ENCODE results near the gene REX1BD. TPM values are rescaled to one million over a fixed set of nuclear protein-coding genes. Genes with fewer than 3 reads are reported as not detected.

The REX1BD gene
- total RNA-seq, 1 donor from 2014 or later, result 54.1 TPM

DNA sequence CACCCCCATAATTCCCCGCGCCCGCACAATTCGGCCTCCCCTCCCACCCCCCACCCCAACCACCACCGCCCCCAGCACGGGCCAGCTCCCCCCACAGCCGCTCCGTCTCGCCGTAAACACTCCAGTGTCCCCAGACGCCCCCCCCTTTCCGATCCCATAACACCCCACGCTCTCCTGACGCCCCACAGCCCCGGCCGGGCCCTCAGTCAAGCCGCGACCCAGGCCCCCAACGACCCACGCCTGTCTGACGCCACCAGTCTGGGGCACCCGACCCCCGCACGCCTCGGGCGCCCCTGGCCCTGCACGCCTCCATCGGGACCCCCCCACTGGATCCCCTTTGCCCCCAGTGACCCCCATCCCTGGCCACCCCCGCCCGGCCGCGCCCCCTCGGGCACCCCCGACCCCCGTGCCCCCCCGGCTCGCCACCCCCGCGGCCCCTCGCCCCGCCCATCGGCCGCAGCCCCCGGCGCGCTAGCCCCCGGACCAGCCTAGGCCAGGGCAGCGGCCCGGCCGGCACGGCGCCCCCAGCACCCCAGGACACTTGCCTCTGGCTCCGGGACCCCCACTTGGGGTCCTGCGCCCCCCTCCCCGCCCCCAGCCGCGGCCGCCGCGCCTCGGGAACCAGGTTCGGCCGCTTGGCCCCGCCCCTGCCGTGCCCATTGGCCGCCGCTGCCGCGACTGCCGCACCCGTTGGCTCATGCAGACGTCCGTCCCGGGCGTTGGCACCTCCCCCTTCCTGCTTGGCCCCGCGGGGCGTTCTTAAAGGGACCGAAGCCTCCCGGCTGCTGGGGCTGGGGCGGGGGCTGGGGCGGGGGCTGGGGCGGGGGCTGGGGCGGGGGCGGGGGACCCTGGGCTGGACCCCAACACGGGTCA lies 45.4 kb upstream of the REX1BD start, which contains the start of gene FKBP8:
Gene FKBP8, minus strand, starts transcription at position 633 of the 873 bp plus-strand sequence. CDS start 1,603 bp downstream, outside the sequence.
- Mint-ChIP-seq H3K36me3 (ENCODE audit: low read depth) (peaks cover 4% of the 10 kb centered on the region), H3K9me3 (ENCODE audit: low read depth) (no peaks in the 10 kb centered on the region), H3K27ac (ENCODE audit: unreplicated experiment) (peak within 1 kb of the TSS; percentile 77), H3K27me3 (ENCODE audit: low read depth) (no peaks in the 10 kb centered on the region), H3K4me1 (ENCODE audit: low read depth) (peaks cover 16% of the 10 kb centered on the region), H3K4me3 (ENCODE audit: unreplicated experiment) (peak within 1 kb of the TSS; percentile 84)
- TF ChIP-seq, protein P1, sequence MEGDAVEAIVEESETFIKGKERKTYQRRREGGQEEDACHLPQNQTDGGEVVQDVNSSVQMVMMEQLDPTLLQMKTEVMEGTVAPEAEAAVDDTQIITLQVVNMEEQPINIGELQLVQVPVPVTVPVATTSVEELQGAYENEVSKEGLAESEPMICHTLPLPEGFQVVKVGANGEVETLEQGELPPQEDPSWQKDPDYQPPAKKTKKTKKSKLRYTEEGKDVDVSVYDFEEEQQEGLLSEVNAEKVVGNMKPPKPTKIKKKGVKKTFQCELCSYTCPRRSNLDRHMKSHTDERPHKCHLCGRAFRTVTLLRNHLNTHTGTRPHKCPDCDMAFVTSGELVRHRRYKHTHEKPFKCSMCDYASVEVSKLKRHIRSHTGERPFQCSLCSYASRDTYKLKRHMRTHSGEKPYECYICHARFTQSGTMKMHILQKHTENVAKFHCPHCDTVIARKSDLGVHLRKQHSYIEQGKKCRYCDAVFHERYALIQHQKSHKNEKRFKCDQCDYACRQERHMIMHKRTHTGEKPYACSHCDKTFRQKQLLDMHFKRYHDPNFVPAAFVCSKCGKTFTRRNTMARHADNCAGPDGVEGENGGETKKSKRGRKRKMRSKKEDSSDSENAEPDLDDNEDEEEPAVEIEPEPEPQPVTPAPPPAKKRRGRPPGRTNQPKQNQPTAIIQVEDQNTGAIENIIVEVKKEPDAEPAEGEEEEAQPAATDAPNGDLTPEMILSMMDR (IDR thresholded peaks at IDR 0.05), result no peak
- peak; percentile 96 for DNase-seq (ENCODE audit: low spot score)

DNA sequence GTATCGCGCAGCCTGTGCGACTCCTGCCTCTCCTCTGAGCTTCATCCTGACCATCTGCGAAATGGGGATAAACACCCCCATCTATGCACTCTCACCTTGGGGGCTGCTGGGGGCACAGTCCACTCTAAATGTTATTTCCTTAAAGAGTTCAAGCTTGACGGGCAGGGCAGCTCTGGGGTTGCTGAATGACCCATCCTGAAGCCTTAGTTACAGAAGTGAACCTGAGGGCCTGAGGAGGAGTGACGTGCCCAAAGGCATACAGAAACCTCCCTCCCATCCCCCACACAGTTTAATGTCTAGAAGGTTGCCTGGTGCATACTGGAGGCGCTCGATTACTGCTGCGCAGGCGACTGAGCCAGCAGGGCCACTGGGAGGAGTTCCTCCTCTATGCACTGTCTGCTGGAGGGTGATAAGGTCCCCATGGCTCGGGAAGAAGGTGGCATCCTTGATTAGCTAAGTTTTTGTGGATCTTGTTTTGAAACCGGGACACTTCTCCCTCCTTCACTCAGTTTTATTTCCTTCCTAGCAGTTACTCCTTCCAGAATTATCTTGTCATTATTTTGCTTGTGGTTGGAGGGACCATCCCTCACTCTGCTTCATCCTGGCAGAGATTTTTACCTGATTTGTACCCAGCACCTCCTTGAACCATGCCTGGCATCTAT lies 44.7 kb upstream of the REX1BD start:
- Mint-ChIP-seq H3K27me3 (ENCODE audit: low read depth) (no peaks in the 10 kb centered on the region), H3K27ac (ENCODE audit: unreplicated experiment) (peak overlapping the region; percentile 51), H3K4me1 (ENCODE audit: low read depth) (peaks cover 16% of the 10 kb centered on the region), H3K36me3 (ENCODE audit: low read depth) (peaks cover 4% of the 10 kb centered on the region), H3K9me3 (ENCODE audit: low read depth) (no peaks in the 10 kb centered on the region), H3K4me3 (ENCODE audit: unreplicated experiment) (peak overlapping the region; percentile 70)
- DNase-seq (ENCODE audit: low spot score), result no peak
- TF ChIP-seq, protein P1 (IDR thresholded peaks at IDR 0.05), result no peak

DNA sequence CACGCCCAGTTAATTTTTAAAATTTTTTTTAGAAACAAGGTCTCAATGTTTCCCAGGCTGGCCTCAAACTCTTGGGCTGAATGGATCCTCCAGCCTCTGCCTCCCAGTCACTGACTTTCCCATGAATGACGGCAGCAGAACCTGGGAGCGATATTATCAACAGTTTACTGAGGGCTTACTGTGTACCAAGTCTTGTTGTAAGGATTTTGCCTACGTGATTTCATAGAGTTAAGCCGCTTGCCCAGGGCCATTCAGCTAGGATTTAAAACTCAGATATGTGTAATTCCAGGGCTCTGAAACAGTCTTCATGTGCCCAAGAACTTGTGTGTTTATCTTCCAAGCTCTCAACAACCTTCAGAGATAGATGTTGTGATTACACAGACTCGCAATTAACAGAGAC lies 37.0 kb upstream of the REX1BD start:
- Mint-ChIP-seq H3K9me3 (ENCODE audit: low read depth) (no peaks in the 10 kb centered on the region), H3K27ac (ENCODE audit: unreplicated experiment) (no peak overlapping the region), H3K27me3 (ENCODE audit: low read depth) (no peaks in the 10 kb centered on the region), H3K4me1 (ENCODE audit: low read depth) (no peaks in the 10 kb centered on the region), H3K4me3 (ENCODE audit: unreplicated experiment) (no peak overlapping the region), H3K36me3 (ENCODE audit: low read depth) (no peaks in the 10 kb centered on the region)
- TF ChIP-seq, protein P1 (IDR thresholded peaks at IDR 0.05), result no peak
- no peak for DNase-seq (ENCODE audit: low spot score)

DNA sequence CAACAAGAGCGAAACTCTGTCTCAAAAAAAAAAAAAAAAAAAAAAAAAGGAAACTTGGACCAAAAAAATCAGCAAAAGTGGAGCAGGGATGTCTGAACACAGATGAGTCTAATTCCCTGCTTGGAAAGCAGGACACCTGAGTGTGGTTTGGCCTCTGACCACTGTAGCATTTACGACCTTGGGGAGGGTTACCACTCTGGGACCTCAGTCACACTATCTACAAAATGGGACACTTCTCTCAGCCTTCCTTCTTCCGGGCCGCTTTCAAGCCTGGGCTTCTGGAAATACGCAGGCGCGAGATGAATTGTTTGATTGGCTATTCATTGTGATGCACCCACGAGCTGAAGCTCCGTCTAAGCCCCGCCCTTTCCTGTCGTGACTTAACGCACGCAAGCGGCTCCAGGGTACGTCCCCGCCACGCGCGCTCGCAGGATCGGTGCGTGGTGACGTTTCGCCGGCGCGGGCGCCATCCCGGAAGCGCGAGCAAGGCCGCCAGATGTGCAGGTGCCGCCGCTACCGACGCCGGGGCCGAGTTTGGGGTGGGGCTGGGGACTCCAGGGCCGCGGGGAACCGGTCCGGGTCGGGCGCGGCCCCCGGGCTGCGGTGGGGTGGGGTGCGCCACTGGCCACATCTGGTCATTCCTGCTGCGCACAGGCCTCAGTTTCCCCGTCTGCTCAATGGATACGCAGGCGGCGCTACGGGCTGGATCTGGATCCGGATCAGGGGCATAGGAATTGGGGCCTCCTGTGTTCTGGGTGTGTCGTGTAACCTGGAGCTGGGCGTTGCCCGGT lies 31.0 kb upstream of the REX1BD start, which contains the start of gene KXD1:
Gene KXD1, plus strand, starts transcription at position 460 of the 791 bp plus-strand sequence. CDS start 4,187 bp downstream, outside the sequence.
- H3K9me3 Mint-ChIP-seq (ENCODE audit: low read depth), result no peaks in the 10 kb centered on the region
- H3K4me1 Mint-ChIP-seq (ENCODE audit: low read depth), result peaks cover 26% of the 10 kb centered on the region
- no peaks in the 10 kb centered on the region for H3K36me3 Mint-ChIP-seq (ENCODE audit: low read depth)
- TF ChIP-seq, protein P1 (IDR thresholded peaks at IDR 0.05), result no peak
- H3K4me3 Mint-ChIP-seq (ENCODE audit: unreplicated experiment), result peak within 1 kb of the TSS; percentile 94
- peak; percentile 96 for DNase-seq (ENCODE audit: low spot score)
- H3K27ac Mint-ChIP-seq (ENCODE audit: unreplicated experiment), result peak within 1 kb of the TSS; percentile 93
- no peaks in the 10 kb centered on the region for H3K27me3 Mint-ChIP-seq (ENCODE audit: low read depth)

DNA sequence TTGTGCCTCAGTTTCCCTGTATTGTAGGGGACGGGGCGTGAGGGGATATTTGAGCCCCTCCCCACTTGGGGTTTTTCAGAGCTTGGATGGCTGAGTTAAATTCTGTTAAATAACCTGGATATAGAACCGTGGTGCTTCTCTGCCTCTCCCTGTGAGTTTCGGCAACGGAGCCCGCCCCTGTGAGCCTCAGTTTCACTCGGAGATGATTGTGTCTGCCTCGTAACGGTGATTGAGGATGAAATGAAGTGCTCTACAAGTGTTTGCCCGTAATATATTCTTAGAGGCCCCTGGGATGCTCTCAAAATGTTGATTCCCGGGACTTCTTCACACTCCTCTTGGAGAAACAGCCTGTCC lies 30.4 kb upstream of the REX1BD start:
- H3K27me3 Mint-ChIP-seq (ENCODE audit: low read depth), result no peaks in the 10 kb centered on the region
- peak overlapping the region; percentile 94 for H3K4me3 Mint-ChIP-seq (ENCODE audit: unreplicated experiment)
- TF ChIP-seq, protein P1 (IDR thresholded peaks at IDR 0.05), result no peak
- no peaks in the 10 kb centered on the region for H3K9me3 Mint-ChIP-seq (ENCODE audit: low read depth)
- H3K27ac Mint-ChIP-seq (ENCODE audit: unreplicated experiment), result peak overlapping the region; percentile 93
- DNase-seq (ENCODE audit: low spot score), result no peak
- H3K4me1 Mint-ChIP-seq (ENCODE audit: low read depth), result peaks cover 26% of the 10 kb centered on the region
- peaks cover 3% of the 10 kb centered on the region for H3K36me3 Mint-ChIP-seq (ENCODE audit: low read depth)
